VCaP (cell line): ENCODE data around the gene ANKRD33B.

ENCODE experiments used
- H3K27ac ChIP-seq: fragments of 450-650 bp; 2 replicates; pipeline ENCODE4 v1.5.1; 2017
- CTCF ChIP-seq: fragments of 450-650 bp; conservative IDR thresholded peaks from 2 replicates; pipeline ENCODE4 v1.5.1; 2017; ENCODE audit warnings: mild to moderate bottlenecking, moderate library complexity

The ANKRD33B gene

GRCh38 chr5:10622810-10623209, 58.9 kb downstream of the ANKRD33B start:
- no peak for TF ChIP-seq CTCF
- no peak overlapping the region for H3K27ac ChIP-seq

- no peak for TF ChIP-seq CTCF
- H3K27ac ChIP-seq: no peak overlapping the region
These were observed 59.5 kb downstream of the ANKRD33B start for GRCh38 chr5:10623305-10623910.

GRCh38 chr5:10624206-10624605, 60.3 kb downstream of the ANKRD33B start:
- no peak for TF ChIP-seq CTCF

GRCh38 chr5:10624679-10625078, 60.8 kb downstream of the ANKRD33B start:
- no peak overlapping the region for H3K27ac ChIP-seq
- TF ChIP-seq CTCF: no peak

More at GRCh38 chr5:10624206-10624605, 60.3 kb downstream of the ANKRD33B start:
- H3K27ac ChIP-seq: no peak overlapping the region

- TF ChIP-seq CTCF: no peak
These were observed 62.0 kb downstream of the ANKRD33B start for GRCh38 chr5:10625700-10626472.

GRCh38 chr5:10626473-10627013, 62.7 kb downstream of the ANKRD33B start:
- peak overlapping the region; percentile 71 for H3K27ac ChIP-seq
- no peak for TF ChIP-seq CTCF

More at GRCh38 chr5:10625700-10626472, 62.0 kb downstream of the ANKRD33B start:
- H3K27ac ChIP-seq: no peak overlapping the region

- peak overlapping the region; percentile 71 for H3K27ac ChIP-seq
- no peak for TF ChIP-seq CTCF
These were observed 63.4 kb downstream of the ANKRD33B start for GRCh38 chr5:10627160-10627701.
